OCI-LY7 (cell line): Measurements from ENCODE around the gene POC1B.

Experiments
- CTCF ChIP-seq: fragments of 200-600 bp; sonication (generic); conservative IDR thresholded peaks from 2 replicates; pipeline ENCODE4 v1.5.1; 2014; ENCODE audit warnings: mild to moderate bottlenecking, antibody characterized with exemption, low read length, moderate library complexity, mixed read lengths
- EZH2phosphoT487 ChIP-seq: fragments of 200-600 bp; sonication (generic); IDR thresholded peaks from 2 replicates; pipeline ENCODE4 v1.6.1; 2018; ENCODE audit warnings: low read depth, borderline replicate concordance, mild to moderate bottlenecking, mixed run types, antibody characterized with exemption, low read length, moderate library complexity, mixed read lengths

GRCh38 chr12:89567691-89568239 lies 41.9 kb upstream of the POC1B start:
- TF ChIP-seq CTCF (no peak), EZH2phosphoT487 (no peak)
